Mesenchymal stem cell (in vitro differentiated cells and primary cell): ENCODE data around the gene MTG1.

Experiments used
- DNase-seq: peaks from one replicate; pipeline ENCODE4 v3.0.0-alpha.2; 2013
- H2AFZ ChIP-seq: one replicate; pipeline ENCODE4 v1.6.1; 2013; ENCODE audit warnings: low read depth, mild to moderate bottlenecking, control low read depth, inconsistent platforms, low read length, moderate library complexity
- H2AK5ac ChIP-seq: 2 replicates; pipeline ENCODE4 v1.6.1; 2013; ENCODE audit warnings: low read length, moderate library complexity, mild to moderate bottlenecking, inconsistent platforms; ENCODE audit not compliant: severe bottlenecking
- H2BK120ac ChIP-seq: one replicate; pipeline ENCODE4 v1.6.1; 2013; ENCODE audit warnings: low read depth, mild to moderate bottlenecking, inconsistent platforms, low read length, moderate library complexity
- H2BK12ac ChIP-seq, 2 experiments: one replicate each; pipeline ENCODE4 v1.6.1; 2013; ENCODE audit warnings: inconsistent platforms in 2 of 2, low read length in 2 of 2, mild to moderate bottlenecking in 2 of 2, moderate library complexity in 2 of 2, control low read depth in 1 of 2
- H2BK15ac ChIP-seq: one replicate; pipeline ENCODE4 v1.6.1; 2013; ENCODE audit warnings: mild to moderate bottlenecking, low read depth, inconsistent platforms; ENCODE audit not compliant: poor library complexity, severe bottlenecking
- H2BK5ac ChIP-seq: 2 replicates; pipeline ENCODE4 v1.6.1; 2013; ENCODE audit warnings: low read depth, mild to moderate bottlenecking, low read length, control low read depth, inconsistent platforms; ENCODE audit not compliant: poor library complexity, severe bottlenecking
- H3K14ac ChIP-seq, 2 experiments: one replicate each; pipeline ENCODE4 v1.6.1; 2013; ENCODE audit warnings: inconsistent platforms in 2 of 2, low read length in 2 of 2, control low read depth in 1 of 2, mild to moderate bottlenecking in 1 of 2, moderate library complexity in 1 of 2
- H3K18ac ChIP-seq, 2 experiments: one replicate each; pipeline ENCODE4 v1.6.1; 2013; ENCODE audit warnings: inconsistent platforms in 2 of 2, low read length in 2 of 2, control low read depth in 1 of 2, low read depth in 1 of 2, mild to moderate bottlenecking in 1 of 2
- H3K23ac ChIP-seq, 2 experiments: one replicate each; pipeline ENCODE4 v1.6.1; 2013; ENCODE audit warnings: inconsistent platforms in 2 of 2, low read length in 2 of 2, mild to moderate bottlenecking in 2 of 2, moderate library complexity in 2 of 2, control low read depth in 1 of 2
- H3K27ac ChIP-seq: 2 replicates; pipeline ENCODE4 v1.5.1; 2013; ENCODE audit warnings: mild to moderate bottlenecking, moderate library complexity, low read length, control low read depth, inconsistent platforms; ENCODE audit not compliant: poor library complexity, severe bottlenecking
- H3K27me3 ChIP-seq, 2 experiments: 2 replicates each; pipeline versions ENCODE4 v1.6.1 to v1.7.0; 2013; ENCODE audit warnings: low read length in 2 of 2, mild to moderate bottlenecking in 2 of 2, moderate library complexity in 2 of 2, control low read depth in 1 of 2, inconsistent platforms in 1 of 2; ENCODE audit not compliant: control insufficient read depth in 1 of 2, insufficient read depth in 1 of 2
- H3K36me3 ChIP-seq, 2 experiments: 2 replicates each; pipeline versions ENCODE4 v1.6.1 to v1.7.0; 2013; ENCODE audit warnings: low read length in 2 of 2, control low read depth in 1 of 2, inconsistent platforms in 1 of 2, low read depth in 1 of 2, mild to moderate bottlenecking in 1 of 2; ENCODE audit not compliant: insufficient read depth in 2 of 2, control insufficient read depth in 1 of 2
- H3K4ac ChIP-seq, 2 experiments: one replicate each; pipeline ENCODE4 v1.6.1; 2013; ENCODE audit warnings: inconsistent platforms in 2 of 2, low read length in 2 of 2, mild to moderate bottlenecking in 2 of 2, moderate library complexity in 2 of 2, control low read depth in 1 of 2, low read depth in 1 of 2
- H3K4me1 ChIP-seq: 2 replicates; pipeline ENCODE4 v1.6.1; 2013; ENCODE audit warnings: low read depth, low read length, control low read depth; ENCODE audit not compliant: control insufficient read depth, insufficient read depth
- H3K4me2 ChIP-seq: 2 replicates; pipeline ENCODE4 v1.6.1; 2013; ENCODE audit warnings: low read length, mild to moderate bottlenecking, inconsistent platforms; ENCODE audit not compliant: poor library complexity, severe bottlenecking
- H3K4me3 ChIP-seq, 2 experiments: 2 replicates each; pipeline versions ENCODE4 v1.5.1 to v1.7.0; 2013; ENCODE audit warnings: low read length in 2 of 2, mild to moderate bottlenecking in 2 of 2, control low read depth in 1 of 2, low read depth in 1 of 2; ENCODE audit not compliant: insufficient read depth in 1 of 2
- H3K79me1 ChIP-seq: replicated peaks from 2 replicates; pipeline ENCODE4 v1.6.1; 2013; ENCODE audit warnings: mild to moderate bottlenecking, control low read depth, low read length, inconsistent platforms; ENCODE audit not compliant: poor library complexity, severe bottlenecking
- H3K9ac ChIP-seq: 2 replicates; pipeline ENCODE4 v1.7.0; 2013; ENCODE audit warnings: mild to moderate bottlenecking, low read length, moderate library complexity
- H3K9me3 ChIP-seq: 2 replicates; pipeline ENCODE4 v1.7.0; 2013; ENCODE audit warnings: mild to moderate bottlenecking, low read length; ENCODE audit not compliant: control insufficient read depth
- H4K8ac ChIP-seq: one replicate; pipeline ENCODE4 v1.6.1; 2013; ENCODE audit warnings: inconsistent platforms, mild to moderate bottlenecking, low read length, moderate library complexity
- H4K91ac ChIP-seq: one replicate; pipeline ENCODE4 v1.6.1; 2013; ENCODE audit warnings: mild to moderate bottlenecking, low read length, inconsistent platforms
- WGBS: methylation state at CpG from one replicate; pipeline ENCODE4 v1.1.7; 2013; ENCODE audit warnings: mixed read lengths; 5-methylcytosine and 5-hydroxymethylcytosine counted together

Gene MTG1

DNA sequence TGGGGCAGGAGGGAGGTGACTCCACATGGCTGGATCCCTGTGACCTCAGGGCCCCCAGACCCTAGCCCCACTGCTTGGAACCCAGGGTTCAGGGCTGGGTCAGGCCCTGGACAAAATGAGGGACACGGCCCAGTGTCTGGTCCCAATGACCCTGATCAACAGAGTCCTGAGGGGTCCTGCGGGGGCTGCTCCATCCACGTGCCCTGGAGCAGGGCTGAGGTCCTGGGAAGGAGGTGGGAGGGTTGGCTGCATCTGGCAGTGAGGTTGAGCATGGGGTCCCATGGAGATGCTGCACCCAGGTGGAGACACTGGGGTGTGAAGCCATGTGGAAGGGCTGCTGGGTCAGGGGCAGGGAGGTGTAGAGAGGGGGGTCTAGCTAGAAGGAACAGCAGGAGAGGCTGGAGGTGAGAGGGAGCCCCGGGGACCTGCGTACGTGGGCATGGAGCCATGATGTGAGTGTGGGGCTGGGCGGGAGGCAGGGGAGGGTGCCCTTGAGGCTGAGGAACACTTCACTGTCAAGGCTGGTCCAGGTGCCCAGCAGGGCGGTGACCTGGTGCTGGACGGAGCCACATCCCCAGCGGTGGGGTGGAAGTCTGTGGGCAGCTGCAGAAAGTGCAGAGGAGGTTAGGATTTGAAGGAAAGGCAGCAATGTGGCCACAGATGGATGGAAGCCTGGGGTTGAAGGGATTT, 60.4 kb downstream of the MTG1 start:
- WGBS, result 75% methylated on average over 10 of the region's 10 CpGs
- no peak for DNase-seq
- Histone ChIP-seq H3K79me1 (no peaks in the 10 kb centered on the region), H3K36me3 (peaks cover 0 to 22% of the 10 kb centered on the region in 2 experiments), H3K18ac (no peak overlapping the region), H3K4me3 (no peak overlapping the region), H3K9ac (no peak overlapping the region), H4K91ac (no peak overlapping the region), H2AFZ (no peak overlapping the region), H3K4me2 (no peak overlapping the region), H3K27ac (no peak overlapping the region), H3K4me1 (no peaks in the 10 kb centered on the region), H3K14ac (no peak overlapping the region), H2BK12ac (no peak overlapping the region), H2AK5ac (no peak overlapping the region), H2BK5ac (no peak overlapping the region), H3K27me3 (no peaks in the 10 kb centered on the region), H2BK120ac (no peak overlapping the region), H3K23ac (no peak overlapping the region), H3K9me3 (peaks cover 4% of the 10 kb centered on the region), H4K8ac (no peak overlapping the region), H3K4ac (no peak overlapping the region), H2BK15ac (no peak overlapping the region)

DNA sequence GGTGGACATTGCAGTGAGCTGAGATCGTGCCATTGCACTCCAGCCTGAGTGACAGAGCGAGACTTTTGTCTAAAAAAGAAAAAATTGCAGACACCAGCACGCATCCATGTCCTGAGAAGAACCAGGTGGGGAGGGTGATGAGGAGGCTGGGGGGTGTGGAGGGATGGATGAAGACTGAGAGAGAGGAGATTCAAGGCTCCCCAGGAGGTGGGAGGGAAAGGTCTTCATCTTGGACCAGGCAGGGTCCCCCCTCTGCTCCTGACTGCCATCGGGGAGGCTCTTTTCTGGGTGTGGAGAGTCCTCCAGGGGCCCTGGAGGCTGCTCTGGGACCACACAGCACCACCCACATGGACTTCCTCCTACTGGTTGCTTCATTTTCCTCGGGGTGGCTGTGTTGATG, 61.2 kb downstream of the MTG1 start:
- no peak overlapping the region for H3K4me2 ChIP-seq
- H3K9ac ChIP-seq, result no peak overlapping the region
- H2BK15ac ChIP-seq, result no peak overlapping the region
- H3K4ac ChIP-seq, result no peak overlapping the region
- H3K79me1 ChIP-seq, result no peaks in the 10 kb centered on the region
- no peak overlapping the region for H3K18ac ChIP-seq
- no peaks in the 10 kb centered on the region for H3K4me1 ChIP-seq
- H2BK12ac ChIP-seq, result no peak overlapping the region
- no peaks in the 10 kb centered on the region for H3K27me3 ChIP-seq
- H2AFZ ChIP-seq, result no peak overlapping the region
- H2AK5ac ChIP-seq, result no peak overlapping the region
- H3K27ac ChIP-seq, result no peak overlapping the region
- peaks cover 0 to 31% of the 10 kb centered on the region in 2 experiments for H3K36me3 ChIP-seq
- no peak overlapping the region for H3K4me3 ChIP-seq
- no peak overlapping the region for H3K14ac ChIP-seq
- H4K8ac ChIP-seq, result no peak overlapping the region
- no peaks in the 10 kb centered on the region for H3K9me3 ChIP-seq
- no peak overlapping the region for H3K23ac ChIP-seq
- DNase-seq, result no peak
- no peak overlapping the region for H2BK5ac ChIP-seq
- H4K91ac ChIP-seq, result no peak overlapping the region
- 65% methylated on average over 5 of the region's 5 CpGs for WGBS
- no peak overlapping the region for H2BK120ac ChIP-seq

DNA sequence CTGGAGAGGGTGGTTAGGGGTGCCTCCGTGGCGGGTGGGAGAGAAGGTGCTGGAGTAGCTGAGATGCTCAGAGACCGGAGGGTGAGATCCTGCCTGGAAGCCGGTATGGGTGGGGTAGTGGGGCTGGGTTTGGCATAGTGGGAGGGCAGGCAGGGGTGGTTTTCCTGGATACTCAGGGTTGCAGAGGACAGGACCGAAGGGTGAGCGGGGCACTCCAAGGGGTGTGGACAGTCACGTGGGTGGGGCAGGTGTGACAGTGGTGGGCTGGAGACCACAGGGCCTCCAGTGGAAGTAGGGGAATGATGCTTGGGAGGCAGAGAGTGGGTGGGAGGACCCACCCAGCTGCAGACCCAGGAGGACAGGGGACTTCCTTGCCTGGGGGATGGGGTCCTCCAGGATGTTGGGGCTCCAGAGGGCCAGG, 61.7 kb downstream of the MTG1 start:
- Histone ChIP-seq H3K14ac (no peak overlapping the region), H3K9ac (no peak overlapping the region), H3K9me3 (no peaks in the 10 kb centered on the region), H3K27me3 (no peaks in the 10 kb centered on the region), H3K36me3 (peaks cover 0 to 33% of the 10 kb centered on the region in 2 experiments), H3K23ac (no peak overlapping the region), H3K4ac (no peak overlapping the region), H2BK15ac (no peak overlapping the region), H2AFZ (no peak overlapping the region), H4K8ac (no peak overlapping the region), H3K4me3 (no peak overlapping the region), H3K18ac (no peak overlapping the region), H2AK5ac (no peak overlapping the region), H3K4me2 (no peak overlapping the region), H3K27ac (no peak overlapping the region), H3K4me1 (no peaks in the 10 kb centered on the region), H3K79me1 (no peaks in the 10 kb centered on the region), H2BK12ac (no peak overlapping the region), H2BK120ac (no peak overlapping the region), H4K91ac (no peak overlapping the region), H2BK5ac (no peak overlapping the region)
- 94% methylated on average over 7 of the region's 7 CpGs for WGBS
- no peak for DNase-seq

DNA sequence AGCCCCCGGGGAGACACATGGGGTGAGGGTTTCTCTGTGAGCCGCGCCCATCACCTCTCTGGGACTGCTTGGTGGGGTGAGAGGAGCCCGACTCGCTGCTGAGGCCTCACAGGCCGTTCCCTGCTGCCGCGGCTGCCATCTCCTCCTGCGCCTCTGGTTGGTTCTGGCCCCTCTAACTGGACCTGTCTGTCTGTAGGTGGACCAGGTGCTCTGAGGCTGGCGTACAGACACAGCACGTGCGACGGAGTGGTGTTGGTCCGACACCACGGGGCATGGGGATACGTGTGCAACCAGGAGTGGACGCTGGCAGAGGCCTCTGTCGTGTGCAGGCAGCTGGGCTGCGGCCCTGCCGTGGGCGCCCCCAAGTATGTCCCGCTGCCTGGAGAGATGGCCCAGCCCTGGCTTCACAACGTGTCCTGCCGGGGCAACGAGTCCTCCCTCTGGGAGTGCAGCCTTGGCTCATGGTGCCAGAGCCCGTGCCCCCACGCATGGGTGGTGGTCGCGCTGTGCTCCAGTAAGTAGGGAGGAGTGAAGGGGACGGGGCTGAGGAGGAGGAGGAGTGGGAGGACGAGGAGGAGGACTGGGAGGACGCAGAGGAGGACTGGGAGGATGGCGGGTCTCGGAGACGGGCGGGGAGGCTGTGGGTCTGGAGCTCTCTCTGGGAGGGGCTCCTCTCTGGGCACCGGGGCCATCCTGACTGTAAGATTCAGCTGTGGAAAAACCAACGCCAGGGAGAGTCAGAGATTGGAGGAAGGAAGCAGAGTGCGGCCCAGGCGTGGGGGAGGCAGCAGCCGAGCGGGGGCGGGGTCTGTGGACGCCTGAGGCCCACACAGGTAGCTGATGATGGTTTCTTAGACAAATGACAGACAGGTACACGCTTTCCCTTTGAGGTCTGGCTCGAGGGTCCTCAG, 62.3 kb downstream of the MTG1 start:
- WGBS, result 85% methylated on average over 46 of the region's 46 CpGs

More for the DNA sequence above, 62.3 kb downstream of the MTG1 start:
- H3K14ac ChIP-seq, result no peak overlapping the region
- no peak overlapping the region for H2AFZ ChIP-seq
- peaks cover under 1 to 33% of the 10 kb centered on the region in 2 experiments for H3K36me3 ChIP-seq
- H3K79me1 ChIP-seq, result no peaks in the 10 kb centered on the region
- no peak overlapping the region for H2BK120ac ChIP-seq
- no peak overlapping the region for H2AK5ac ChIP-seq
- H3K4ac ChIP-seq, result no peak overlapping the region
- H3K4me1 ChIP-seq, result no peaks in the 10 kb centered on the region
- H3K27ac ChIP-seq, result no peak overlapping the region
- H3K4me2 ChIP-seq, result no peak overlapping the region
- no peak overlapping the region for H2BK5ac ChIP-seq
- no peak overlapping the region for H3K4me3 ChIP-seq
- no peak overlapping the region for H3K9ac ChIP-seq
- H2BK15ac ChIP-seq, result no peak overlapping the region
- no peaks in the 10 kb centered on the region for H3K9me3 ChIP-seq
- H2BK12ac ChIP-seq, result no peak overlapping the region
- H3K23ac ChIP-seq, result no peak overlapping the region
- H4K8ac ChIP-seq, result no peak overlapping the region
- no peak overlapping the region for H3K18ac ChIP-seq
- no peaks in the 10 kb centered on the region for H3K27me3 ChIP-seq
- no peak overlapping the region for H4K91ac ChIP-seq
- DNase-seq, result no peak
